NK-92 (cell line): Measurements from ENCODE around the gene HOXC5.

Source experiments
- DNase-seq: peaks from one replicate; lab custom pipeline; 2025; ENCODE audit not compliant: unreplicated experiment; lab: John Stamatoyannopoulos, UW

Gene HOXC5

DNA sequence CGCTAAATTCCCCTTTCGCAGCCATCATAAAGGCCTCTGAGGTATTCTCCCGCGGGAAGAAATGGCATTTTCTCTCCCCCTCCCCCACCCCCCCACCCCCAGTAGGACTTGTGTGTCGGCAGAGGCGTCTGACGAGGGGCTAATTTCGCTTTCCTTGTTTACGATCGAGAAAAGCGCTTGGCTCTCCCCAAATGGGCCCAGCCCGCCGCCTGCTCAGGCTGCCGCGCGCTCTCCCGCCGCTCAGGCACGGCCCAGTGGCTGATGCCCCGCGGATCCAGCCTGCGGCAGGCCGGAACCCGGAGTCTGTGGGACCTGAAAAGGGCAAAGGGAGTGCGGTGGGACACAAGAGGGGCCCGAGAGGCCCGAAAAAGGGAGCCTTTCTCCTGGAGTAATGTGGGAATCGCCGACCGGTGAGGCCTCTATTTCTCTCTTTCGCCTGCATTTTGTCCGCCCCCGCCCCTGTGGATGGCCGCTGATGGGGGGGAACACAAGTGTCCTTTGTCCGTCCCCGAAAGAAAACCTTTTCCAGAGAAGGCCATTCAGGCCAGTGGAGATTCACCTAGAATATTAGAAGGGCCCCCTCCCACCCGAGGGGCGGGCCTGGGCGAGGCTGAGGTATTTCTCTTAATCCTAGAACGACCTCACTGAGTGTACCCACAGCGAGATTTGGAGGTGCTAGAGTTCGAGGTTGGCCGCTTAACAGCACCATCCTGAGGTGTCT lies 13.6 kb upstream of the HOXC5 start:
- no peak for DNase-seq

DNA sequence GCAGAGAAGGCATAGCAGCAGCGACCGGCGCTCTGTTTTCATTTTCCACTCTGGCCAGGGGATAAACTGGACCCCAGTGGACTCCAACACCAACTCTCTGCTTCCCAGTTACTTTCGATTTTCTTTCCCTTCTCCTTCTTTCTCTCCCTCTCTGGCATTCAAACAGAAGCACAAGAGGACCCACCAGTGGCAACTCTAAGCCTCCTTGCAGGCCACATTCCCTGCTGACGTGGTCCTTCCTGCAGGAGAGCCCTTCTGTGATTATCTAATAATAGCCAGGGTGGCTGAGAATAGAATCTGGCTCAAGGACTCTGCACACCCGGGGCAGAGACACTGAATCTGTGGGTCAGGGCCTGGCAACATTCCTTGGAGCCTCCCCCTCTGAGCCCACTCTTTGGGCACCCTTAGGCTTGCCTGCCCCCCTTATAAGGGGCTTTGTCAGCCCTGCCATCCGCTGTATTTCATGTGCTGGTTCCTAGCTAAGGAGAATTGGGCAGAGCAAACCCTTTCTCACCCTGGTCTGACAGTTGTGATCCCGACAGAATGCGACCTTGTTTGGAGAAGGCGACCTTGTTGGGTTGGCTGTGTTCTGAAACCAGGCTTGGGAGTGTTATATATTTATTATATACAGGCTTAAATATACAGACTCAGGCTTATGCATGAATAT lies 12.8 kb upstream of the HOXC5 start:
- DNase-seq = no peak

DNA sequence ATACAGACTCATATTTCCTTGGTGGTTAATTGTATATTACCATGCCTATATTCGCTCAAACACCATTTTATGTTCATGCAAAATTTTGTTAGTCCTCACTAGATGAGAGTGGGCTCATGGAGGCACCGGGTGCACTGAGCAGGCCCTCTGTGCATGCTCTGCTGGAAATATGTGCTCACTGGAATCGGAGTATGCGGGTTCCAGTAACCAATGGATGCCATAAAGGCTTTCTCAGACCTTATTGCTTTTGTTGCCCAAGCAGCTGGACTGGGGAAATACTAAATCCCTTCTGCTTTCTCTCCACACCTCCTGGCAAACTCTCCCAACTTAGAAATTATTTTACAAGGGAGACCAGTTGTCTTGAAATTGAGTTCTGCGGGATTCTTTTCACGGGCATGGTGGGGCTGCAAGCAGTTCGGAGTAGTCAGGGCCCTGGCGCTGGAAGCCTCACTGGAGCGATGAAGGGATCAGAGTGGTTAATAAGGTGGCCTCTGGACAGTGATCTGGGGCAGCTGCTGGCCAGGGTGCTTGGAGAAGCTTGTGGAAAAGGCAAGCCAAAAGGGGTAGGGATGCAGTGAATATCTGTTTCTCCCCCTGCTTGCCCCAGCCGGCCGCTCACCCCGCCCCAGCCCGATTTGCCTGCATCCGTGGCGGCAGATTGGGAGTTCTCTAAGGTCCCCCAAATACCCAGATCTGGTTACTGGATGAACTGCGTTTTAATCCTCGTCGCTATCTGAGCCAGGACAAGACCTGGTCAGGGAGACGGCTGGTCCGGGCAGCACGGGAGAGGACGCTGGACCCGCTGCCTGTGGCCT lies 12.1 kb upstream of the HOXC5 start:
- DNase-seq = no peak

DNA sequence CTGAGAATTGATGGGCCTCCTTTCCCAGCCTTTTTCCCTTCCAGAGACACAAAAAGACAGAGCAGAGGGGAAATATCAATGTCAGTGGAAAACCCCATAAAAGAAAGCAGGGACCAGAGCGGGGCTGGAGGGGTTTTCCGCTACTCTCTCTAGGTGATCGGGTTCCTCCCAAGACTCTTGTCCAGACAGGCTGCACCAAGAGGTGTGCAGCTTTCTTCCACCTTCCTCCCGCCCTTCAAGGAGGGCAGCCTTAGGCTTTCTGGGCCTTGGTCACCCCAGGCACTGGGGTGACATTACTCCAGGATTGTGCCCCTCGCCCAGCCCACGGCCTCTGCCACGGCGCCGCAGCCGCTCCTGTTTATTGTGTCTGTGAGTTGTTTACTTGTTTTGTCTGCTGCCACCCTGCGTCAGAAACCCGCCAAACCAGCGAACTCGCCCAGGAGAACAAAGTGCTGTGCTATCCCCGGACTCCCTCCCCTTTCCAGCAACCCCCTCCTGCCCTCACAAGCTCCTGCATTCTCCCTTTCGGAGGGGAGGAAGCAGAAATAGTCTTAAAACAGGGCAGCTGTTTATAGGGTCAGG lies 11.3 kb upstream of the HOXC5 start:
- no peak for DNase-seq

DNA sequence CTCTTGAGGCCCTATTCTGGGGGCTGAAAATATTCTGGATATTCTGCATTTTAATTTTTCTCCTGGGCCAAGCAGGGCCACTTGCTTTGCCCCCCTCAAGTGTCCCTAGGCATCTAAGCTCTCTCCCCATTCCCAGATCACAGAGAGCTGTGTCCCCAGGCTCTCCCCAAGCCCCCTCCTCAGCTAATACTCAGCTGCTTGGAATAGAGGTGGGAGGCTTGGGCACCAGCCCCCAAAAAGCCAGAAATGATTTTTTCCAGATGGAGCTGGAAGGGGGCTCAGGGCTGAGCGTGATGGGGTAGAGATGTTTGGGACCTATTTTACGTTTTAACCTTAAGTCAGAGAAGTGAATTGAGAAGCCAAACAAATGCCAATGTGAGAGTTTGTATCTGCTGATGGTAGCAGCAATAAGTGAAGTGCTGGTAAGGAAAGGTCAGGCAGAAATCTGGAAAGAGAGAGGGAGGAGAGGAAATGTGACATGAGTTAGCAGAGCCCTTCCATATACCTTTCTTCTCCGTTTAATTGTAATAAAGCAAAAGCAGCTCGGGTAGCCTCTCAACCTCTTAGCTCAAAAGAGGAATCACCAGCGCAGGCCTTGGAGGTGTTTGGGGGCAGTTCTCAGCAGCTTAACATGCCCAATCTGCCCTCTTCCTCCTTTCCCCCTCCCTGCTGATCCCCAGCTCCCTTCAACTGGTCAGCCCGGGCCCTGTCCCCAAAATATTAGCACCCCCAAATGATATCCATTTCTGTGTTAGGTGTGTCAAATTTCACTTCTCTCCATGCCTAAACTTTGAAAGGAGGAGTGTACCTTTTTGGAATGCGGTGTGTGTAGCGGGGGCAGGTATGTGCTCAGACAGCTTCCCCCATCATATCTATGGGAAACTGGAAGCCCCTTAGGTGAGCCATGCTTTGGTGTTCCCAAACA lies 9.6 kb upstream of the HOXC5 start:
- no peak for DNase-seq

DNA sequence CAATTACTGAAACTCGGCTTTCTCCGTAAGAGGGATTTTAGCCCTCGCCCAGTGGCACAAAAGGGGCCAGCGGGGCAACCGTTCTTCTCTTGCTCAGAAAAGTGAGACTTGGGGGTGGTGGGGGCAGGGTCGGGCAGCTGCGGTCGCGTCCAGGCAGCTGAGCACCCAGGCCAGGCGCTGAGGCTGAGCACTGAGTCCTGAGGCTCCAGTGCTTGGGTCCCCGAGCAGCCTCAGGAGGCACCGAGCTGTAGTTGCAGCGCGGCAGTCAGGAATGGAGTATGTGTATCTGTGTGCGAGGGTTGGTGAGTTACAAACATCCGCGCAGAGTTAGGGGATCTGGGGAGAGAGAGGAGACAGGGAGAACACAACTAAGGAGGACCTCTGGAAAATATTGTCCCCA lies 8.7 kb upstream of the HOXC5 start:
- DNase-seq = no peak

DNA sequence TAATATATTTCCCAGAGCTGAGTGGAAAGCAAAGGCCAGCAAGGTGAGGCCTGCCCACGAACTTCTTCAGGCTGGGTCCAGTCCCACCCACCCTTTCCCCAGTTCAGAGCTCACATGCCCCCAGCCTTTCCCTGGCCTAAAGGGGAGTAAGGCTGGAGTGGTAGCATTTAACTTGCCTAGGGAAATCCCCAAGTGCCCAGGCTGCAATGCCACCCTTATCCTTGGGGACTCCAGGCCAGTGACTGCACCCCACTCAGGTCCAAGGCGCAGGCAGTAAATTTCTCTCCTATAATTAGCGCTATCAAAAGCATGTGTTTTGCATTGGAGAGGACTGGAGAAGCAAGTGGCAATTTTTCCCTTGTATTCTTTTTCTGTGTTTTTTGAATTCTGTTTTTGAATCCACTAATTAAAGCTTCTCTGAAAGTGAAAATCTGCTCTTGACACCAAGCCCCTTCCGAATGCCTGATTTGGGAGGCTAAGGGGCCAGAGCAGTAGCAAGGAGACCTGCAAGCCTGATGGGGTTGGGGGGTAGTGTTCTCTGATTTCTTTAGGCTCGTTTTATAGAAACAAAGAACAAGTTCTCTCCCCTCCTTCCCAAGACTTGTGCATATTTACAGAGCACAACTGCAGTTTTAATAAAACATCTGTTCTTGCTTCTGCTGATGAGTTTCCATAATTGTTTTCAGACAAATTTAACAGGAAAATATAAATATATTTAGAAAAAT lies 8.1 kb upstream of the HOXC5 start:
- DNase-seq = no peak

DNA sequence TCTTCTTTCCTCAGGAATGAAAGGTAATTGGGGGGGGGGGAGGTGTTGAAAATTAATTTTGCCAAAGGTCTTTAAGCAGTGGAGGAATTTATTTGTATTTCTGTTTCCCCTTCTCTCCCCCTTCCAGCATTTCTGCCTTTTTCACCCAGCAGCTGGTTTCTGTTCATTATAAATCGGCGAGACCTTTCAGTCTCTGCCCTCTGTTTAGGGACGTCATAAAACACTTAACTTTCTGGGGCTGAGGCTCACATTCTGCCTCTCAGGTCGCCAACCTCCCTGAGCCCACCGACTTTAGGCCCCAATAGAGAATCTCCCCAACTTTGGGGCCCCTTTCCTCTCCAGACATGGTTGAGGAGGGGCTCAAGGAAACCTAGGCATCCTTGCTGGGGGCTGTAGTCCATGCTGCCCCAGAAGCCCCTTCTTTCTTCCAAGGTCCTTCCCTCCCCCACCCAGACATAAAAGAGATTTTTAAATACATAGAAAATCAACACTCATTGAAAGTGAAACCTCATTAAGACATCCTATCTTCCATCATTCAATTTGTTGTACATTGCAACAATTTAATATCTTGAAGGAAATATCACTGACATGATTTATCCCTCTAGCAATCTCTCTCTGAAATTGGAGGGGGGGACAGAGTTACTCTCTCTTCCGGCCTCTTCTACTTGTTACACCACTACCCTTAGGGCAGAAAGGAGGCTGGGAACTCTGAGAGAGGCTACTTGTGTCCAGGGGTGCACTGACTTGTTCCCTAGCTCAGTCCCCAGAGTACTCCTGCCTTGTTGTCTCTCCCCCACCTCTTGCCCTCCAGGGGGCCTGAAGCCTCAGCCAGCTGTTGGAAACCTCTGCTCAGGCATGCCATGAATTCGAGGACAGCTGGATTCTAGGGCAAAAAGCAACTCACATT lies 7.1 kb upstream of the HOXC5 start:
- no peak for DNase-seq

DNA sequence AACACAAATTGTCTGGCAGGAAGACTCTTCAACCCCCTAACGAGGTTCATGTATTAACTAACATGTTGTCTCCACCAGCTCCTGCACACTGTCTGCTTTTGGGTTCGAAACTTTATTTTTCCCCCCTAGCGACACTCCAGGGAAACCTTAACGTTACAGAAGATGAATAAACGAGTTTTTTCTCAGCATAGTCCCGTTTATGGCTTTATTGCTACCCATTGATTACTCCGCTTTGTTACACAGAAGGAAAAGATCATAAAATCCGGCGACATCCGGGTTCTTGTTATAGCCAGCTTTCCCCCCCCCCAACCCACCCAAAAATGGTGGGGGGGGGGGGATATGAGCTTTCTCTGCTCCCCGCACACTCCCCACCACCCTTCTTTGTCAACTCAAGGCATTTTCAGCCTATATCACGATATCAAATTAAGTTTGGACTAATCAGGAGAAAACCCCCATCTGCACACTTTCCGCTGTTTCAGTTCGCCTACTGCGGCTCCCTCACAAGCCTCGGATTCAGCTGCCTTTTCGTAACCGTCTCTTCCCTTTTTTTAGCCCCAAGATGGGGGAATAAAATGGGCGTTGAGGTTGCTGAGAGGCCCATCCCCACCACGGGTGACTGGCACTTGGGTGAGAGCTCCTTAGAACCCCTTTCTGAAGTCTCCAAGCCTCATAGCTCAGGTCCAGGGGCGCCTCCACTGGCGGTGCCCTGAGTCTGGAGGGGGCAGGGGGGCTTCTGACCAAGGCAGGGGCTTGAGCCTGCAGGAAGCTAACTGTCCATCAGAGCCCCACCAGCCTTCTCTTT lies 6.0 kb upstream of the HOXC5 start:
- no peak for DNase-seq

DNA sequence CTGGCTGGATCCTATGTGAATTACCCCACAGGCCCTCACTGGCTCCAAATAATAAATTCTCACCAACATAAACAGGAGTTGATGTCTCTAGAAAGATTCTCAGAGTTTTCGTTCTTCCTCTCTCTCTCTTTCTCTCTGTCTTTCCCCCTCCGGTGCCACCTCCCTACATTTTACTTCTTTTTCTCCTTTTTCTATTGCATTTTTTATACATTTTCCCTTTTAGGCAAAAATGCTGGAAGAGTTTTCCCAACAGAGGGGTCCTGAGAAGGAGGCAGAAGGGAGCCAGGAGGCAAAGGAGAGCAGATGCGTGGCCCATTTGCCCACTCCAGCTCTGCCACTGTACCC lies 5.4 kb upstream of the HOXC5 start:
- no peak for DNase-seq

DNA sequence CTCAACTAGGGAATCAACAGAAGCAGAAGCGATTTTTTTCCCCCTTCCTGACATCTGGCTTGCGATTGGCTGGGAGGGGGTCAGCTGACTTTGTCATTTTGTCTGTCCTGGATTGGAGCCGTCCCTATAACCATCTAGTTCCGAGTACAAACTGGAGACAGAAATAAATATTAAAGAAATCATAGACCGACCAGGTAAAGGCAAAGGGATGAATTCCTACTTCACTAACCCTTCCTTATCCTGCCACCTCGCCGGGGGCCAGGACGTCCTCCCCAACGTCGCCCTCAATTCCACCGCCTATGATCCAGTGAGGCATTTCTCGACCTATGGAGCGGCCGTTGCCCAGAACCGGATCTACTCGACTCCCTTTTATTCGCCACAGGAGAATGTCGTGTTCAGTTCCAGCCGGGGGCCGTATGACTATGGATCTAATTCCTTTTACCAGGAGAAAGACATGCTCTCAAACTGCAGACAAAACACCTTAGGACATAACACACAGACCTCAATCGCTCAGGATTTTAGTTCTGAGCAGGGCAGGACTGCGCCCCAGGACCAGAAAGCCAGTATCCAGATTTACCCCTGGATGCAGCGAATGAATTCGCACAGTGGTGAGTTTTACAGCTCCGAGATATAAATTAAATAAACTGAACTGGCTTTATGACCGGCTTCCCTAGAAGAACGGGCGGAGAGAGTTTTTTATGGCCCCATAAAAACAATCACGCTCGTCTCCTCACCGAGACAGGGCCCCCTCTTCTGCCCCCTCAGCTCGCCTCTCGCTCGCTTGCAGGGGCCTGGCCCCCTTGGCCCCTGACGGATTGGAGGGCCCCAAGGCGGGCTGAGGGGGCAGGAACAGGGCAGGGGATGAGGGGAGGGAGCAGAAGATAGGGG lies 4.3 kb upstream of the HOXC5 start, which contains the start of gene HOXC6:
HOXC6 (plus strand) TSS at position 127 of the 888 bp plus-strand sequence; CDS start at position 209, 82 bp downstream.
- no peak for DNase-seq

DNA sequence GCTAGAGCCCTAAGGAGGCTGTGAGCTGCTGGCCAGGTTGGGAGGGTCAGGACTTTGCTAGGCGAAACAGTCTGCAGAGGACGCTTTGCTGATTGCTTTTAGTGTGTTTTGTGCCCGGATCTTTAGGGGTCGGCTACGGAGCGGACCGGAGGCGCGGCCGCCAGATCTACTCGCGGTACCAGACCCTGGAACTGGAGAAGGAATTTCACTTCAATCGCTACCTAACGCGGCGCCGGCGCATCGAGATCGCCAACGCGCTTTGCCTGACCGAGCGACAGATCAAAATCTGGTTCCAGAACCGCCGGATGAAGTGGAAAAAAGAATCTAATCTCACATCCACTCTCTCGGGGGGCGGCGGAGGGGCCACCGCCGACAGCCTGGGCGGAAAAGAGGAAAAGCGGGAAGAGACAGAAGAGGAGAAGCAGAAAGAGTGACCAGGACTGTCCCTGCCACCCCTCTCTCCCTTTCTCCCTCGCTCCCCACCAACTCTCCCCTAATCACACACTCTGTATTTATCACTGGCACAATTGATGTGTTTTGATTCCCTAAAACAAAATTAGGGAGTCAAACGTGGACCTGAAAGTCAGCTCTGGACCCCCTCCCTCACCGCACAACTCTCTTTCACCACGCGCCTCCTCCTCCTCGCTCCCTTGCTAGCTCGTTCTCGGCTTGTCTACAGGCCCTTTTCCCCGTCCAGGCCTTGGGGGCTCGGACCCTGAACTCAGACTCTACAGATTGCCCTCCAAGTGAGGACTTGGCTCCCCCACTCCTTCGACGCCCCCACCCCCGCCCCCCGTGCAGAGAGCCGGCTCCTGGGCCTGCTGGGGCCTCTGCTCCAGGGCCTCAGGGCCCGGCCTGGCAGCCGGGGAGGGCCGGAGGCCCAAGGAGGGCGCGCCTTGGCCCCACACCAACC lies 3.1 kb upstream of the HOXC5 start:
- no peak for DNase-seq

DNA sequence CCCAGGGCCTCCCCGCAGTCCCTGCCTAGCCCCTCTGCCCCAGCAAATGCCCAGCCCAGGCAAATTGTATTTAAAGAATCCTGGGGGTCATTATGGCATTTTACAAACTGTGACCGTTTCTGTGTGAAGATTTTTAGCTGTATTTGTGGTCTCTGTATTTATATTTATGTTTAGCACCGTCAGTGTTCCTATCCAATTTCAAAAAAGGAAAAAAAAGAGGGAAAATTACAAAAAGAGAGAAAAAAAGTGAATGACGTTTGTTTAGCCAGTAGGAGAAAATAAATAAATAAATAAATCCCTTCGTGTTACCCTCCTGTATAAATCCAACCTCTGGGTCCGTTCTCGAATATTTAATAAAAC lies 2.4 kb upstream of the HOXC5 start:
- no peak for DNase-seq

DNA sequence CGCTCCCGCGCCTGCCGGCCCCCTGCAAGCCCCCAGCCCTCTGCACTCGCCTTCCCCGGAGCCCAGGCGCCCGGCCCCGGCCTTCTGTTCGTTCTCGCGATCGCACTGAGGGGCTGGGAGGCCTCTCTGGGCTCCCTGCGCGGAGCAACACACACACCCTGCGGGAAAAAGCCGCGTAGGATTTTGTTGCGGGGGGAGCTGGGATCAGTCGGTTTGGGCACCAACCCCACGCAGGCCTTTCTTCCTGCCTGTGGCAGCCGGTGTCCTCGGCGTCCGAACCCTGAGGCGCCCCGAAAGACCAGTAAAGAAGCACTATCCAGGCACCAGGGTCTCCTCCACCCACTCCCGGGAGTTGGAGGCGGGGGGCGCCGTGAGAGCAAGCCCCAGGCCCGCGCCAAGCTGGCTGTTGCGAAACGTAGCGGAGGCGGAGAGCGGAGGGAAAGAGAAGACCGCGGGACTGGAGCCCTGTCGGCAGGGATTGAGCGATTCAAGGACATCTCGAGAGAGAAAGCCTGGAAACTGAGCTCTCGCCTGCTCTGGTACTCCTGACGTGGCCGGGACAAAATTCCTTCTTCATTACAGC lies 1.9 kb upstream of the HOXC5 start:
- DNase-seq = no peak

DNA sequence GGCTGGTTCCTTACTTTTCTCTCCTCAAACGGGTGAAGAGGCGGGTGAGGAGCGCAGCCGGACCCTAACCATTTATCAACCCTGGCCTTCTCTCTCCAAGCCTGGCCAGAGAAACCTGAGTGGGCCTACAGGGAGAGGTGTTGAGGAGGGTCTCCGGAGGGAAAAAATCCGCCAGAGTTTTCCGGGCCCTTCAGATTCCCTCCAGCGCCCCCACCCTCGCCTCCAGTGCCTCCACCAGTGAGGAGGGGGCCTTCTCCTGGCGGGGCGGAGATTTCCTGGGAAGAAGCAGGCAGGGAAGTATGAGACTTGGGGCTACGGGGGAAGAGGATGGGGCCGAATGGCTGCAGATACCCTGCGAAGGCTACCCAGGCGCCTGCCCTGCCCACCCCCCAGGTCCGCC lies 1.4 kb upstream of the HOXC5 start:
- DNase-seq = no peak

DNA sequence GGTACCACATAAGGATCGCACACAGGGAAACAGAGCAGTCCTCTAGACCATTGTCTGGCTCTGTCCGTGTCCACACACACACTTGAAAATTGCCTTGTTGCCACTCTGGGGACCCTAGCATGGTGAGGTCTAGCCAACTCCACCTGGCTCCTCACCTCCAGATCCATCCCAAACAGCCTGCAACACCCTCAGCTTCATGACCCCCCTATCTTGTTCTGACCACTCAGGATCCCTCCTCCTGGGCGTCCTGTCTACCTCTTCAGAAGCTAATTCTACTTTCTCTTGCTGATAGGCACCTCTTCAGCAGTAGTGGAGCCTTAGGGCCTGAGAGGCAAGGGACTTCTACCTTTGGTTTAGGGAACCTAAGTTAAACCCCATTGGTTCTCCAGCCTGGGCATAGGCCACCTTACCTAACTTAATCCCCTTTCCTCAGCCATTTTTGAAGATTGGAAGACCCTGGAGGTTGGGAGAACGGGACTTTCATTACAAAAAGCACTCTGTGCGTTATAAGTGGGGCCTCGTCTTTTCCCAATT lies 697 bp upstream of the HOXC5 start:
- DNase-seq = no peak
